Fibroblast of skin of abdomen (primary cell): Measurements from ENCODE around the gene EIF4G3.
"Not testable (repeated sequence)": the region's sequence is repeated elsewhere in the genome, so short reads cannot be mapped to it uniquely, and the experiment has no call there.

Source experiments
- DNase-seq: peaks from one replicate; pipeline ENCODE4 v3.0.0-alpha.2; 2013

The EIF4G3 gene

GRCh38 chr1:21188235-21188634, 11.5 kb upstream of the EIF4G3 start:
- no peak for DNase-seq

- no peak for DNase-seq
Observed at GRCh38 chr1:21185221-21185731, 8.6 kb upstream of the EIF4G3 start.

GRCh38 chr1:21184276-21184675, 7.6 kb upstream of the EIF4G3 start:
- DNase-seq, result no peak

- DNase-seq, result no peak
Observed at GRCh38 chr1:21182181-21182731, 5.6 kb upstream of the EIF4G3 start.

GRCh38 chr1:21178271-21178670, 1.6 kb upstream of the EIF4G3 start:
- DNase-seq, result not testable (repeated sequence)

GRCh38 chr1:21175670-21176581, 771 bp downstream of the EIF4G3 start:
- DNase-seq, result peak; percentile 18

GRCh38 chr1:21175324-21175669, 1.4 kb downstream of the EIF4G3 start:
- DNase-seq, result peak; percentile 25

- peak; percentile 75 for DNase-seq
Observed at GRCh38 chr1:21174654-21175323, 1.9 kb downstream of the EIF4G3 start.

GRCh38 chr1:21174230-21174629, 2.5 kb downstream of the EIF4G3 start:
- no peak for DNase-seq

GRCh38 chr1:21173096-21173495, 3.6 kb downstream of the EIF4G3 start:
- not testable (repeated sequence) for DNase-seq

- DNase-seq, result peak; percentile 69
Observed at GRCh38 chr1:21170837-21171236, 5.9 kb downstream of the EIF4G3 start.

- DNase-seq, result no peak
Observed at GRCh38 chr1:21168444-21168843, 8.3 kb downstream of the EIF4G3 start.

- peak; percentile 23 for DNase-seq
Observed at GRCh38 chr1:21165646-21166045, 11.1 kb downstream of the EIF4G3 start.

GRCh38 chr1:21165076-21165475, 11.6 kb downstream of the EIF4G3 start:
- DNase-seq, result no peak

GRCh38 chr1:21164266-21164665, 12.4 kb downstream of the EIF4G3 start:
- no peak for DNase-seq

GRCh38 chr1:21162740-21163464, 13.8 kb downstream of the EIF4G3 start:
- DNase-seq, result no peak

GRCh38 chr1:21161842-21162241, 14.9 kb downstream of the EIF4G3 start:
- no peak for DNase-seq

GRCh38 chr1:21160263-21160796, 16.4 kb downstream of the EIF4G3 start:
- no peak for DNase-seq

GRCh38 chr1:21157868-21158267, 18.8 kb downstream of the EIF4G3 start:
- DNase-seq, result no peak

- no peak for DNase-seq
Observed at GRCh38 chr1:21157054-21157453, 19.6 kb downstream of the EIF4G3 start.

- DNase-seq, result no peak
Observed at GRCh38 chr1:21156019-21156418, 20.7 kb downstream of the EIF4G3 start.

- no peak for DNase-seq
Observed at GRCh38 chr1:21154717-21155116, 22.0 kb downstream of the EIF4G3 start.
